GM10248 (cell line): ENCODE results near the gene GPR161.

Experiments
- CTCF ChIA-PET: fragments of 300-600 bp; sonication (Branson Sonifier 250); formaldehyde crosslinking; extraction: SDS; loops from one replicate; lab custom pipeline; 2021; ENCODE audit warnings: antibody characterized with exemption; lab: Yijun Ruan, JAX
- POLR2A ChIA-PET: fragments of 350-650 bp; sonication (Branson Sonifier 250); formaldehyde crosslinking; extraction: SDS; loops from one replicate; lab custom pipeline; 2020; ENCODE audit warnings: antibody characterized with exemption; lab: Yijun Ruan, JAX
- DNase-seq: peaks from one replicate; pipeline ENCODE4 v3.0.0; 2012; ENCODE audit errors: extremely low spot score
- CTCF ChIP-seq: IDR thresholded peaks from 2 replicates; pipeline ENCODE4 v1.5.1; 2012; ENCODE audit warnings: mild to moderate bottlenecking, low read depth; ENCODE audit errors: extremely low read depth, missing control alignments, control extremely low read depth

The GPR161 gene

GRCh38 chr1:168091720-168092550 is 44.8 kb downstream of the GPR161 start:
- CTCF ChIA-PET, result interaction anchor here (6.9 kb wide), 1 partner anchor 9 kb away, joined by 77 read pairs; no protein-coding TSS in a partner anchor
- no peak for DNase-seq
- TF ChIP-seq CTCF, result no peak
- POLR2A ChIA-PET, result no interaction called here

GRCh38 chr1:168091063-168091462 is 45.7 kb downstream of the GPR161 start:
- ChIA-PET CTCF (interaction anchor here (1.7 to 6.9 kb wide), 2 partner anchors 8 to 1257 kb away, joined by 3 to 77 read pairs; no protein-coding TSS in a partner anchor), POLR2A (no interaction called here)
- no peak for TF ChIP-seq CTCF
- no peak for DNase-seq

- CTCF ChIA-PET, result interaction anchor here (1.7 to 6.9 kb wide), 2 partner anchors 7 to 1258 kb away, joined by 3 to 77 read pairs; no protein-coding TSS in a partner anchor
- DNase-seq, result peak; percentile 8
- POLR2A ChIA-PET, result no interaction called here
- no peak for TF ChIP-seq CTCF
Measured at GRCh38 chr1:168090395-168090794, 46.3 kb downstream of the GPR161 start.

- DNase-seq, result peak; percentile 5
- ChIA-PET CTCF (interaction anchor here (1.7 to 6.9 kb wide), 2 partner anchors 7 to 1259 kb away, joined by 3 to 77 read pairs; no protein-coding TSS in a partner anchor), POLR2A (no interaction called here)
- no peak for TF ChIP-seq CTCF
Measured at GRCh38 chr1:168089979-168090337, 46.8 kb downstream of the GPR161 start.

GRCh38 chr1:168089326-168089978 is 47.3 kb downstream of the GPR161 start:
- TF ChIP-seq CTCF, result no peak
- CTCF ChIA-PET, result interaction anchor here (1.7 kb wide), 1 partner anchor 1259 kb away, joined by 3 read pairs; no protein-coding TSS in a partner anchor
- POLR2A ChIA-PET, result no interaction called here
- peak; percentile 8 for DNase-seq

DNA sequence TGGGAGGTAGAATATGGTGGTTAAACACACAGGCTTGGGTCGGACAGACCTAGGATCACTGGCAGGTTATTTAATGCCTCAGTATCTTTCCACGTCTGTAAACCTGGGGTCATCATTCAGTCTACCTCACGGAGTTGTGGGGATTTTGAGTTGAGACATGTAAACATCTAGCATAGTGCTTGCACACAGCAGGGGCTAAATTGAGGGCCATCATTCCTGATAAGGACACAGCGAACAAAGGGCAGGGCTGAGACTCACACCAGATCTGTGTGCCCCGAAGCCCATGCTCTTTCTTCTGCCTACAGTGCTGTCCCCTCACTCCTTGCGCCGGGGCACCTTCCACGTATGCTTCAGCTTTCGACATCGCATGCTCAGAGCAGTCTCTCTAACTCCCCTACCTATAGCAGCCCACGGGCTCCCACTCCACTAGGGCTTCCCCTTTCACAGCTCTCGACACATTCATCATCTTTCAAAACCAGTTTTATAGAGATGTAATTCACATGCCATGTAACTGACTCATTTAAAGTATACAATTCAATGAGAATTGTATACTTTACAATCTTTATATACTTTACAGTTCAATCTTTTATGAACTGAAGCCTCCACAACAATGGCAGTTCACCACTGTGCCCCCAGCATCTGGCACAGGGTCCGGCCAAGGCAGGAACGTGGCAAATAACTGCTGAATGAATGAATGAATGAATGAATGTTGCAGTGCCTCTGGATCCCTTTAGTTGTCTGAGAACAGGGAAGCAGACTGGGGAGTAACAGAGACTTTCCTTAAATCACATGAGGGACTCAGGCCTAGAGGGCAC is 48.0 kb downstream of the GPR161 start:
- peak; percentile 4 for DNase-seq
- CTCF ChIA-PET, result interaction anchor here (0.9 to 3.6 kb wide), 3 partner anchors 11 to 26 kb away, joined by 3 to 10 read pairs (median 4); no protein-coding TSS in a partner anchor
- TF ChIP-seq CTCF, result no peak
- POLR2A ChIA-PET, result no interaction called here
